Measurements from ENCODE around the gene LBHD2.
"Not testable (repeated sequence)": the region's sequence is repeated elsewhere in the genome, so short reads cannot be mapped to it uniquely, and the experiment has no call there.

Gene LBHD2

GRCh38 chr14:103104654-103105452 is 20.8 kb downstream of the LBHD2 start:
- peak; percentile 87 for DNase-seq

GRCh38 chr14:103105580-103106150 is 21.7 kb downstream of the LBHD2 start:
- no peak for DNase-seq

- no peak for DNase-seq
Observed at GRCh38 chr14:103107455-103107854, 23.4 kb downstream of the LBHD2 start.

- DNase-seq, result no peak
Observed at GRCh38 chr14:103107941-103108748, 24.1 kb downstream of the LBHD2 start.

DNA sequence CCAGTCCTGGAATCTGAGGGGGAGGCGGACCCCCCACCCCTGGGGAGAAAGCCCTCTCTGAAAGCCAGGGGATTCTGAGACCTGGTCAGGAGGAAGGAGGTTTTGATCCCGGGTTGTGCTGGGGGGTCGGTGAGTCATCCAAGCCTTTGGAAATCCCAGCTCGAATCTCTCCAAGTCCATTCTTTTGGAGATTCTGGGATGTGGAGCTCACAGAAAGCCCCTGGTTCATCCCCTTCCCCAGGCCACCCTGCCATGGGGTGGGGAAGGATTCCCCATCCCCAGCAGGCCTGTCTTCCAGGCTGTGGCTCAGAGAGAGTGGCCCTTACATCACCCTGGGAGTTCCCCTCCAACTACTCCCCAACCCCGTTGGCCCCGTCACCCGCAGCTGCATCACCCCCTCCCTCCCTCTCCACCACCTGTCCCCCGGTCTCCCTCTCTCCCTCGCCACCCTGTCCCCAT is 24.8 kb downstream of the LBHD2 start:
- DNase-seq, result no peak

DNA sequence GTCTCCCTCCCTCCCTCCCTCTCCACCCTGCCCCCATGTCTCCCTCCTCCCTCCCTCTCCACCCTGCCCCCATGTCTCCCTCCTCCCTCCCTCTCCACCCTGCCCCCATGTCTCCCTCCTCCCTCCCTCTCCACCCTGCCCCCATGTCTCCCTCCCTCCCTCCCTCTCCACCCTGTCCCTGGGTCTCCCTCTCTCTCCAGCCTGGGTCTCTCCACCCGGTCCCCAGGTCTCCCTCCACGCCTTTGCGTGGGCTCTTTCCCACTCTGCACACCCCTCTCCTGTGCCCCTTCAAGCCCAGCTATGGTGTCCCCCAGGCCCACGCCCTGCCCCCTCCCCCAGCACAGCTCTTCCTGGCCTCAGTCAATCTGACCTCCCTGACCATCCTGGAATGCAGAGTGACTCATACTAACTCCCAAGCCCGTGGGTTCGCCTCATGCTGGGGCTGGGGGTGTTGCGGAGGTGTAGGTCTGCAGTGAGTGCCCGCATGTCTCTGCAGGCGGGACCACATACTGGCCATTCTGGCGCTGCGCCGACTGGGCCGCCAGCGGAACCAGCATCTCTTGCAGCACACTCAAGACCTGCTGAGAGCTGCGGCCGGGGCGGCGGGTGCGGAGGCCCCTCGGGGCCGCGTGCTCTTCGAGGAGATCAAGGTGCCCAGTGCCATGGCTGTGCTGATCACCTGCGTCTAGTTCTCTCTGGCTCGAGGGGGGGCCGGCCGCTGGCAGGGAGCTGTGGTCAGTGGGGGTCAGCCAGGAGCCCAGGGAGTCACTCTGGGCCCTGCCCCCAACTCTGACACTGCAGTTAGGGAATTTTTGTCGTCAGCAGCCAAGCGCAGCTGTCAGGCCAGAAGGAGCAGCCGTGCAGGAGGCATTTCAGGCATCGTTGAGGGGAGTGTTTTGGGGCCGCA is 25.8 kb downstream of the LBHD2 start:
- DNase-seq, result no peak

DNA sequence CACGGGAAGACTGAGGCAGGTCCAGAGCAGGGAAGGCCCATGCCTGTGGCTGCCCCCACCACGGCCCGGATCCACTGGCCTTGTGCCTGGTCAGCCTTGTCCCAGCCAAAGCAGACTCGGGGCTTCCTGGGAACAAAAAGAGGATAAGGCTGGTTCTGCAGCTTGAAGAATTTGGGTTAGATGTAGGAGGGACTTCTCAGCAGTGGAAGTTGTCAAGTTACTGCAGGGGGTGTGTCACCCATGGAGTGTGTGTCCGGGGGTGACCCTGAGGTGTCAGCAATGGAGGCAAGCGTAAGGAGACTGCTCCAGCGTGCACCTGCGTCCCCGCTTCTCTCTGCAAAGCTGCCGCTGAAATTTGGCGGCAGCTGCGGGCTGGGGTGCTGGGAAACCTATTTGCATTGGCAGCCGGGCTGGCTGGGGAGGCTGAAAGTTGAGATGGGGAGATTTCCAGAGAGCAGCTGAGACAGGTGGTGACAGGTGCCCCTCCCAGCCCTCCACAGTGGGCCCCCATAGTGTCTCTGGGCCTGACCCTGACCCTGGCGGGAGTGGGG is 26.7 kb downstream of the LBHD2 start:
- DNase-seq, result no peak

DNA sequence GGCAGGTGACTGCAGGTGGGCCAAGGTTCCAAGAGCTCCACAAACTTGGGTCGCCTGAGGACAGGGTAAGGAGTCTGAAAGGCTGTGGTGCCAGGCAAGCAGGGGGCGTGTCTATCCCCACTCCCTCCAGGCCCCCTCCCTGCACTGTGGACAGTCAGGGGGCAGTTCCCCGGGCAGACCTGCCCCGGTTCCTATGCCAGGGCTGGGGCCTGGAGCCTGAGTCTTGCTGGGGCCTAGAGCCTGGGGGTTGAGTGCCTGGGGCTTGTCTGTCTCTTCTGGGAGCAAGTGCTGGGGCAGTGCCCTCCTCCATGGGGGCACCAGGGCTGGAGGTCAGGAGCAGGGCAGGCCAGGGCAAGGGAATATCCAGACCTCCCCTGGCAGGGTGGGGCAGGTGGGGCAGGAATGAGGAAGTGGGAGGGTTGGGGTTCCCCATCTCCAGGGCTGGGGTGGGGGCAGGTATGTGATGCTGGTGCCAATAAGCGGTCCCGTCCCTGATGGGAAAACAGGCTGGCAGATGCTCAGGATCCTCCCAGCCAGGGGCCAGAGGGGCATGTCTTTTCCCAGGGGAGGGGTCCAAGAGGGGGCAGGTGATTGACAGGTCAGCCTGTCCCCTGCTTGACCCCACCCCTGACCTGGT is 27.3 kb downstream of the LBHD2 start:
- no peak for DNase-seq

GRCh38 chr14:103112400-103113243 is 28.6 kb downstream of the LBHD2 start:
- DNase-seq, result no peak

- no peak for DNase-seq
Observed at GRCh38 chr14:103113303-103113702, 29.3 kb downstream of the LBHD2 start.

DNA sequence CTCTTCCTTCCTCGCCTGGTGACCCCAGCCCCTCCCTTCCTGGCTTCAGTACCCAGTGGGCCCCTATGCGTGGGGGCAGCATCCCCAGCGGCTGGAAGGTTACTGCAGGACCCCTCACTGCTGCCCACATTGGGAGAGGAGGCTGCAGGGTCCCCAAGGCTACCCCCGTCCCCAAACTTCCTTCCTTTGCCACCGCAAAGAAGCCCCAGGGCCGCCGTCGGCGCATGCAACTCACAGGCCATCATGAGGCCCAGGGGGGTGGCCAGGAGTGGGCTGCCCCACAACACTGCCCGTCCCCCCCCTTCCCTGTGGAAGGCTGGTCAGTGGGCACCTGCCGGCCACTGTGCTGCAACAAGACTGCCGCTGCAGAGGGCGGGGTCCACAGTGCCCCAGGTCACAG is 29.8 kb downstream of the LBHD2 start:
- no peak for DNase-seq

- DNase-seq, result not testable (repeated sequence)
Observed at GRCh38 chr14:103115086-103115679, 31.2 kb downstream of the LBHD2 start.

GRCh38 chr14:103115845-103116572 is 32.0 kb downstream of the LBHD2 start:
- no peak for DNase-seq

DNA sequence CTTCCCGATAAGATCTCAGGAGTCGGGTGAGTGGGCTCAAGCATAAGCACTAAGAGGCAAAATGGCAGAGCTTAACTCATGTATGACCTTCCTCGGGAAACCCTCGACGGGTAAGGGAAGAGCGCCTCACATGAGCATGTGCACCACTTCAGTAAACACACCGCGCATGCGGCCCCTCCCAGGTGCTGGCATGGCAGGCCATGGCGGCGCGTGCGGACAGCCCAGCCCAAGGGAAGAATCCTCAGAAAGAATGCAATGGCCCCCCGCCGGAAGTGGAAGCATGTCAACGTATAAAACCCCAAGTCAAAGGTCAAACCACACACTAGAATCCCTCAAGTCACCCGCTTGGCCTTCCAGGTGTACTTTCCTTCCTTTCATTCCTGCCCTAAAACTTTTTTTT is 32.6 kb downstream of the LBHD2 start:
- DNase-seq, result no peak

DNA sequence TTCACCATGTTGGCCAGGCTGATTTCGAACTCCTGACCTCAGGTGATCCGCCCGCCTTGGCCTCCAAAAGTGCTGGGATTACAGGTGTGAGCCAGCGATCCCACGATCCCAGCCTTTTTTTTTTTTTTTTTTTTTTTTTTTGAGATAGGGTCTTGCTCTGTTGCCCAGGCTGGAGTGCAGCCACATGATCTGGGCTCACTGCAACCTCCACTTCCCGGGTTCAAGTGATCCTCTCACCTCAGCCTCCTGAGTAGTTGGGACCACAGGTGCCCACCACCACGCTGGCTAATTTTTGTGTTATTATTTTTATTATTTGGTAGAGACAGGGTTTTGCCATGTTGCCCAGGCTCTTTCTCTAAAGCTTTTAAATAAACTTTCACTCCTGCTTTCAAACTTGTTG is 33.5 kb downstream of the LBHD2 start:
- DNase-seq, result not testable (repeated sequence)

GRCh38 chr14:103118018-103118662 is 34.1 kb downstream of the LBHD2 start:
- no peak for DNase-seq

- no peak for DNase-seq
Observed at GRCh38 chr14:103118663-103119404, 34.8 kb downstream of the LBHD2 start.

GRCh38 chr14:103119527-103119926 is 35.5 kb downstream of the LBHD2 start:
- not testable (repeated sequence) for DNase-seq
